Tibial nerve (tissue), 3 donors: Measurements from ENCODE around the gene RBP7.

Source experiments
- POLR2A ChIP-seq, 2 donors: fragments of 450-650 bp; IDR thresholded peaks; one replicate each; pipeline ENCODE4 v1.6.1; 2017; ENCODE audit warnings: antibody characterized with exemption in 2 of 2, mild to moderate bottlenecking in 2 of 2, moderate library complexity in 2 of 2
- TF ChIP-seq, protein P1 (sequence below), 5 experiments: fragments of 200-600 bp in 3 of 5; fragments of 450-650 bp in 2 of 5; sonication (generic) in 3 of 5; IDR thresholded peaks; one replicate each; pipeline ENCODE4 v1.5.1; 2016 to 2019; ENCODE audit warnings: antibody characterized with exemption in 5 of 5, mild to moderate bottlenecking in 3 of 5, moderate library complexity in 2 of 5

GRCh38 chr1:10025354-10025753, 28.3 kb downstream of the RBP7 start:
- TF ChIP-seq, protein P1, sequence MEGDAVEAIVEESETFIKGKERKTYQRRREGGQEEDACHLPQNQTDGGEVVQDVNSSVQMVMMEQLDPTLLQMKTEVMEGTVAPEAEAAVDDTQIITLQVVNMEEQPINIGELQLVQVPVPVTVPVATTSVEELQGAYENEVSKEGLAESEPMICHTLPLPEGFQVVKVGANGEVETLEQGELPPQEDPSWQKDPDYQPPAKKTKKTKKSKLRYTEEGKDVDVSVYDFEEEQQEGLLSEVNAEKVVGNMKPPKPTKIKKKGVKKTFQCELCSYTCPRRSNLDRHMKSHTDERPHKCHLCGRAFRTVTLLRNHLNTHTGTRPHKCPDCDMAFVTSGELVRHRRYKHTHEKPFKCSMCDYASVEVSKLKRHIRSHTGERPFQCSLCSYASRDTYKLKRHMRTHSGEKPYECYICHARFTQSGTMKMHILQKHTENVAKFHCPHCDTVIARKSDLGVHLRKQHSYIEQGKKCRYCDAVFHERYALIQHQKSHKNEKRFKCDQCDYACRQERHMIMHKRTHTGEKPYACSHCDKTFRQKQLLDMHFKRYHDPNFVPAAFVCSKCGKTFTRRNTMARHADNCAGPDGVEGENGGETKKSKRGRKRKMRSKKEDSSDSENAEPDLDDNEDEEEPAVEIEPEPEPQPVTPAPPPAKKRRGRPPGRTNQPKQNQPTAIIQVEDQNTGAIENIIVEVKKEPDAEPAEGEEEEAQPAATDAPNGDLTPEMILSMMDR (IDR thresholded peaks at IDR 0.05) = no peak
- TF ChIP-seq POLR2A (IDR thresholded peaks at IDR 0.05) = no peak
